Smooth muscle cell (in vitro differentiated cells): ENCODE data around the gene FEZF1. TPM values are rescaled to one million over a fixed set of nuclear protein-coding genes. Genes with fewer than 3 reads are reported as not detected.

Source experiments
- DNase-seq: peaks from one replicate; lab custom pipeline; 2025; ENCODE audit not compliant: unreplicated experiment; lab: John Stamatoyannopoulos, UW
- H2AFZ ChIP-seq: fragments of 200-600 bp; sonication (generic); 2 replicates; pipeline ENCODE4 v1.6.0; 2016; ENCODE audit warnings: antibody characterized with exemption, low read depth, mild to moderate bottlenecking
- H3F3A ChIP-seq: fragments of 200-600 bp; sonication (generic); 2 replicates; pipeline ENCODE4 v1.6.0; 2017; ENCODE audit warnings: antibody characterized with exemption, low read depth
- H3K27ac ChIP-seq: fragments of 200-600 bp; sonication (generic); 2 replicates; pipeline ENCODE4 v1.5.1; 2016; ENCODE audit warnings: low read depth, mild to moderate bottlenecking
- H3K27me3 ChIP-seq: fragments of 200-600 bp; sonication (generic); 2 replicates; pipeline ENCODE4 v1.6.1; 2016; ENCODE audit warnings: low read depth, mild to moderate bottlenecking
- H3K36me3 ChIP-seq: fragments of 200-600 bp; sonication (generic); 2 replicates; pipeline ENCODE4 v1.5.1; 2016; ENCODE audit warnings: low read depth
- H3K4me1 ChIP-seq: fragments of 200-600 bp; sonication (generic); 2 replicates; pipeline ENCODE4 v1.5.1; 2016; ENCODE audit warnings: low read depth
- H3K4me2 ChIP-seq: fragments of 200-600 bp; sonication (generic); 2 replicates; pipeline ENCODE4 v1.6.0; 2016; ENCODE audit warnings: mild to moderate bottlenecking
- H3K4me3 ChIP-seq: fragments of 200-600 bp; sonication (generic); 2 replicates; pipeline ENCODE4 v1.5.1; 2016; ENCODE audit warnings: mild to moderate bottlenecking
- H3K79me2 ChIP-seq: fragments of 200-600 bp; sonication (generic); 2 replicates; pipeline ENCODE4 v1.6.0; 2016; ENCODE audit warnings: low read depth, mild to moderate bottlenecking
- H3K9ac ChIP-seq: fragments of 200-600 bp; sonication (generic); 2 replicates; pipeline ENCODE4 v1.6.0; 2016; ENCODE audit warnings: low read depth
- H3K9me3 ChIP-seq: fragments of 200-600 bp; sonication (generic); replicated peaks from 2 replicates; pipeline ENCODE4 v1.5.1; 2016; ENCODE audit warnings: low read depth
- H4K20me1 ChIP-seq: fragments of 200-600 bp; sonication (generic); 2 replicates; pipeline ENCODE4 v1.6.0; 2016; ENCODE audit warnings: low read depth
- WGBS: methylation state at CpG from one replicate; pipeline ENCODE4 v1.1.7; 2016; ENCODE audit warnings: low lambda C conversion rate; 5-methylcytosine and 5-hydroxymethylcytosine counted together
- polyA plus RNA-seq: library from polyadenylated mRNA; unstranded; fragments of >200 nt; fragmentation: Nextera tagmentation; extraction: Ambion mirVana; gene quantifications from 2 replicates; pipeline ENCODE4 v1.2.1, GENCODE V29; 2016
- total RNA-seq: library from RNA; depleted of rRNA; stranded (reverse); fragments of >200 nt; gene quantifications from 2 replicates; pipeline ENCODE4 v1.2.3, GENCODE V29; 2014
- TF ChIP-seq, protein P1 (sequence below): fragments of 200-600 bp; sonication (generic); IDR thresholded peaks from 2 replicates; pipeline ENCODE4 v1.5.1; 2017; ENCODE audit warnings: borderline replicate concordance, mild to moderate bottlenecking, antibody characterized with exemption; ENCODE audit not compliant: insufficient read depth, poor library complexity, severe bottlenecking

The FEZF1 gene
- total and polyA plus RNA-seq, 2 experiments from 2014 or later, result not detected

- Histone ChIP-seq H3K79me2 (no peaks in the 10 kb centered on the region), H3K4me1 (peaks cover 12% of the 10 kb centered on the region), H3K4me3 (no peak overlapping the region), H3K4me2 (no peak overlapping the region), H3K27me3 (no peaks in the 10 kb centered on the region), H2AFZ (no peak overlapping the region), H3F3A (no peaks in the 10 kb centered on the region), H3K9me3 (no peaks in the 10 kb centered on the region), H3K36me3 (no peaks in the 10 kb centered on the region), H3K9ac (no peak overlapping the region), H4K20me1 (no peaks in the 10 kb centered on the region), H3K27ac (no peak overlapping the region)
- TF ChIP-seq, protein P1, sequence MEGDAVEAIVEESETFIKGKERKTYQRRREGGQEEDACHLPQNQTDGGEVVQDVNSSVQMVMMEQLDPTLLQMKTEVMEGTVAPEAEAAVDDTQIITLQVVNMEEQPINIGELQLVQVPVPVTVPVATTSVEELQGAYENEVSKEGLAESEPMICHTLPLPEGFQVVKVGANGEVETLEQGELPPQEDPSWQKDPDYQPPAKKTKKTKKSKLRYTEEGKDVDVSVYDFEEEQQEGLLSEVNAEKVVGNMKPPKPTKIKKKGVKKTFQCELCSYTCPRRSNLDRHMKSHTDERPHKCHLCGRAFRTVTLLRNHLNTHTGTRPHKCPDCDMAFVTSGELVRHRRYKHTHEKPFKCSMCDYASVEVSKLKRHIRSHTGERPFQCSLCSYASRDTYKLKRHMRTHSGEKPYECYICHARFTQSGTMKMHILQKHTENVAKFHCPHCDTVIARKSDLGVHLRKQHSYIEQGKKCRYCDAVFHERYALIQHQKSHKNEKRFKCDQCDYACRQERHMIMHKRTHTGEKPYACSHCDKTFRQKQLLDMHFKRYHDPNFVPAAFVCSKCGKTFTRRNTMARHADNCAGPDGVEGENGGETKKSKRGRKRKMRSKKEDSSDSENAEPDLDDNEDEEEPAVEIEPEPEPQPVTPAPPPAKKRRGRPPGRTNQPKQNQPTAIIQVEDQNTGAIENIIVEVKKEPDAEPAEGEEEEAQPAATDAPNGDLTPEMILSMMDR, result no peak
- no peak for DNase-seq
- WGBS, result 0% methylated on average over 1 of the region's 1 CpG
Observed at GRCh38 chr7:122255454-122255853, 49.1 kb downstream of the FEZF1 start.

Other genes starting within 250 kb of the FEZF1 start
- 22.8 and 23.8 TPM in 2 replicates for gene AASS, start 160.5 kb downstream of the FEZF1 start, total RNA-seq
- gene AASS, start 160.5 kb downstream of the FEZF1 start, polyA plus RNA-seq, result 6.8 and 9.8 TPM in 2 replicates